Measurements from ENCODE around the gene FAF1.

GRCh38 chr1:50976111-50976889 lies 16.2 kb upstream of the FAF1 start:
- TF ChIP-seq, protein P1, sequence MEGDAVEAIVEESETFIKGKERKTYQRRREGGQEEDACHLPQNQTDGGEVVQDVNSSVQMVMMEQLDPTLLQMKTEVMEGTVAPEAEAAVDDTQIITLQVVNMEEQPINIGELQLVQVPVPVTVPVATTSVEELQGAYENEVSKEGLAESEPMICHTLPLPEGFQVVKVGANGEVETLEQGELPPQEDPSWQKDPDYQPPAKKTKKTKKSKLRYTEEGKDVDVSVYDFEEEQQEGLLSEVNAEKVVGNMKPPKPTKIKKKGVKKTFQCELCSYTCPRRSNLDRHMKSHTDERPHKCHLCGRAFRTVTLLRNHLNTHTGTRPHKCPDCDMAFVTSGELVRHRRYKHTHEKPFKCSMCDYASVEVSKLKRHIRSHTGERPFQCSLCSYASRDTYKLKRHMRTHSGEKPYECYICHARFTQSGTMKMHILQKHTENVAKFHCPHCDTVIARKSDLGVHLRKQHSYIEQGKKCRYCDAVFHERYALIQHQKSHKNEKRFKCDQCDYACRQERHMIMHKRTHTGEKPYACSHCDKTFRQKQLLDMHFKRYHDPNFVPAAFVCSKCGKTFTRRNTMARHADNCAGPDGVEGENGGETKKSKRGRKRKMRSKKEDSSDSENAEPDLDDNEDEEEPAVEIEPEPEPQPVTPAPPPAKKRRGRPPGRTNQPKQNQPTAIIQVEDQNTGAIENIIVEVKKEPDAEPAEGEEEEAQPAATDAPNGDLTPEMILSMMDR (IDR thresholded peaks at IDR 0.05): no peak
- TF ChIP-seq POLR2A (IDR thresholded peaks at IDR 0.05) (no peak), POLR2AphosphoS5 (IDR thresholded peaks at IDR 0.05) (no peak)
